ENCODE data around the gene PROS1. TPM values are rescaled to one million over a fixed set of nuclear protein-coding genes. Genes with fewer than 3 reads are reported as not detected.
"Not testable (repeated sequence)": the region's sequence is repeated elsewhere in the genome, so short reads cannot be mapped to it uniquely, and the experiment has no call there.

PROS1 gene
- total RNA-seq, 1 donor from 2014 or later, result 43.9 TPM

- DNase-seq, result not testable (repeated sequence)
These were observed 100.3 kb downstream of the PROS1 start for GRCh38 chr3:93873412-93873811.

GRCh38 chr3:93867425-93867824 lies 106.3 kb downstream of the PROS1 start:
- DNase-seq, result no peak

- no peak for DNase-seq
These were observed 112.7 kb downstream of the PROS1 start for GRCh38 chr3:93861017-93861416.

GRCh38 chr3:93855401-93855800 lies 118.3 kb downstream of the PROS1 start:
- no peak for DNase-seq

GRCh38 chr3:93852228-93852627 lies 121.5 kb downstream of the PROS1 start:
- not testable (repeated sequence) for DNase-seq

GRCh38 chr3:93843981-93844380 lies 129.7 kb downstream of the PROS1 start:
- DNase-seq, result no peak

- not testable (repeated sequence) for DNase-seq
These were observed 134.5 kb downstream of the PROS1 start for GRCh38 chr3:93839193-93839592.

Small RNAs within 50 kb of the gene (small RNA-seq; reads per million reads assigned to genes)
- gene RF00019 (ENCODE audit: low replicate concordance) (not detected), gene RNU6-488P (ENCODE audit: low replicate concordance) (not detected), gene RNU6-511P (ENCODE audit: low replicate concordance) (not detected)

Other genes with a start within 250 kb of the PROS1 start
- 8.3 TPM for gene ARL13B, start 6.3 kb upstream of the PROS1 start, total RNA-seq
- gene STX19, start 54.7 kb upstream of the PROS1 start, total RNA-seq, result 0.41 TPM
- 7.2 TPM for gene DHFR2, start 89.0 kb upstream of the PROS1 start, total RNA-seq
- 14.2 TPM for gene NSUN3, start 89.2 kb upstream of the PROS1 start, total RNA-seq